Measurements from ENCODE around the gene PEX16.

DNA sequence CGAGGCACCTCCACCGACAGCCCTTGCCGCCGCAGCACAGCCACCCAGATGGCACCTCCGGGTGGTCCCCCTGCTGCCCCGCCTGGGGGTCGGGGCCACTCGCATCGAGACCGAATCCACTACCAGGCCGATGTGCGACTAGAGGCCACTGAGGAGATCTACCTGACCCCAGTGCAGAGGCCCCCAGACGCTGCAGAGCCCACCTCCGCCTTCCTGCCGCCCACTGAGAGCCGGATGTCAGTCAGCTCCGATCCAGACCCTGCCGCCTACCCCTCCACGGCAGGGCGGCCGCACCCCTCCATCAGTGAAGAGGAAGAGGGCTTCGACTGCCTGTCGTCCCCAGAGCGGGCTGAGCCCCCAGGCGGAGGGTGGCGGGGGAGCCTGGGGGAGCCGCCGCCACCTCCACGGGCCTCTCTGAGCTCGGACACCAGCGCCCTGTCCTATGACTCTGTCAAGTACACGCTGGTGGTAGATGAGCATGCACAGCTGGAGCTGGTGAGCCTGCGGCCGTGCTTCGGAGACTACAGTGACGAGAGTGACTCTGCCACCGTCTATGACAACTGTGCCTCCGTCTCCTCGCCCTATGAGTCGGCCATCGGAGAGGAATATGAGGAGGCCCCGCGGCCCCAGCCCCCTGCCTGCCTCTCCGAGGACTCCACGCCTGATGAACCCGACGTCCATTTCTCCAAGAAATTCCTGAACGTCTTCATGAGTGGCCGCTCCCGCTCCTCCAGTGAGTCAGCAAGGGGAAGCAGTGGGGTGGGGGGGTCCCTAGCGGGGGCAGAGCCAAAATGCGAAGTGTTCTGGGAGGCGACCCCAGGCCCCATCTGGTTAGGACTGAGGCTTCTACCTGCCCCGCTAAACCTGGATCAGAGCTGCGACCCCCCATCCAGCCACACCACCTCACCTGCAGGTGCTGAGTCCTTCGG is 15.0 kb downstream of the PEX16 start:
- TF ChIP-seq, protein P1, sequence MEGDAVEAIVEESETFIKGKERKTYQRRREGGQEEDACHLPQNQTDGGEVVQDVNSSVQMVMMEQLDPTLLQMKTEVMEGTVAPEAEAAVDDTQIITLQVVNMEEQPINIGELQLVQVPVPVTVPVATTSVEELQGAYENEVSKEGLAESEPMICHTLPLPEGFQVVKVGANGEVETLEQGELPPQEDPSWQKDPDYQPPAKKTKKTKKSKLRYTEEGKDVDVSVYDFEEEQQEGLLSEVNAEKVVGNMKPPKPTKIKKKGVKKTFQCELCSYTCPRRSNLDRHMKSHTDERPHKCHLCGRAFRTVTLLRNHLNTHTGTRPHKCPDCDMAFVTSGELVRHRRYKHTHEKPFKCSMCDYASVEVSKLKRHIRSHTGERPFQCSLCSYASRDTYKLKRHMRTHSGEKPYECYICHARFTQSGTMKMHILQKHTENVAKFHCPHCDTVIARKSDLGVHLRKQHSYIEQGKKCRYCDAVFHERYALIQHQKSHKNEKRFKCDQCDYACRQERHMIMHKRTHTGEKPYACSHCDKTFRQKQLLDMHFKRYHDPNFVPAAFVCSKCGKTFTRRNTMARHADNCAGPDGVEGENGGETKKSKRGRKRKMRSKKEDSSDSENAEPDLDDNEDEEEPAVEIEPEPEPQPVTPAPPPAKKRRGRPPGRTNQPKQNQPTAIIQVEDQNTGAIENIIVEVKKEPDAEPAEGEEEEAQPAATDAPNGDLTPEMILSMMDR (conservative IDR thresholded peaks at IDR 0.05; ENCODE audit: low read length): no peak
- no peak for TF ChIP-seq EZH2phosphoT487 (IDR thresholded peaks at IDR 0.05; ENCODE audit: borderline replicate concordance, low read depth, low read length)

Data from OCI-LY7 (cell line).